Camera-type eye (tissue), 1 donor: ENCODE results near the gene ZDHHC15. TPM values are rescaled to one million over a fixed set of nuclear protein-coding genes. Genes with fewer than 3 reads are reported as not detected.

Experiments used
- total RNA-seq: library from RNA; depleted of rRNA; stranded (reverse); fragments of >200 nt; gene quantifications from one replicate; pipeline ENCODE4 v1.2.3, GENCODE V29; 2014

The ZDHHC15 gene
- 8.0 TPM for total RNA-seq

GRCh38 chrX:75522565-75523431, at the start of gene ZDHHC15:
Gene ZDHHC15, minus strand, starts transcription at chrX:75523037. Its CDS starts 13 bp downstream, at chrX:75523024.

Other genes starting within 250 kb of the ZDHHC15 start
- 23.4 TPM for gene UPRT, start 249.0 kb downstream of the ZDHHC15 start, total RNA-seq